Neural cell (in vitro differentiated cells): ENCODE results near the gene PADI2.

Experiments used
- SMC3 ChIP-seq: fragments of 450-650 bp; conservative IDR thresholded peaks from 2 replicates; pipeline ENCODE4 v1.6.1; 2014; ENCODE audit warnings: antibody characterized with exemption, mild to moderate bottlenecking, moderate library complexity; ENCODE audit not compliant: poor library complexity
- TF ChIP-seq, protein P1 (sequence below): fragments of 450-650 bp; IDR thresholded peaks from 2 replicates; pipeline ENCODE4 v1.5.1; 2014; ENCODE audit warnings: antibody characterized with exemption, mild to moderate bottlenecking, moderate library complexity; ENCODE audit not compliant: poor library complexity, severe bottlenecking

DNA sequence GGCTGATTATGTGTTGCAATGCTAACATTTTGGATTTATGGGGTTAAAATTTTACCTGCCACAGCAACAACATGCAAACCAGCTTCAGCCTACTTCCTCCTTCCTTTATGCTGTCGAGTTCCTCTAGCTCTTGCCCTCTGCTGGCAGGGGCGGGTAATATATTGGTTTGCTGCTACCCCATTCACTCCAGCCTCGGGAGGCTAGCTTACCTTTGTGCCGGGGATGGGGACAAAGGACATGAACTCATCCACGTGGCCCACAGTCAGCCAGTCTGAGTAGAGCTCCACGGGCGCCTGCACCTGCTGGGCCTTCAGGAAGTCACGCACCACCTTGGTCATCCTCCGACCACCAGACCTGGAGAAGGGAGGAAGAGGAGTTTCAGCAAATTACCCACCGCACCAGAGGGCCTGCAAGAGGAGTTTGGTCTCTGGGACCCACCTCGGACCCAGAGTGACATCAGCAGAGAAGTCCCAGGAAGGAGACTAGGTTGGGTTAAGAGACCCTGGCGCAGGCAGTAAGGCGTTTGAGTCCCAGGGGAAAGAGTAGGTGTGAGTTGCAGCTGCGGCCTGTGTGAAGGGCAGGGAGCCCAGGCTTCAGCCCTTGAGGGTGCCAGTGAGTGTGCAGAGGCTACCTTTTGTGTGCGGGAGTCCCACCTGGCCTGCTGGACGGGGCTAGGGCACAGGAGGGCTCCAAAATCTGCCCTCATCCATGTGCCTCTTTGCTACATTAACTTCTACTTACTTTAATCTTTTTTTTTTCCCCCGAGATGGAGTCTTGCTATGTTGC is 43.6 kb downstream of the PADI2 start:
- TF ChIP-seq SMC3, result peak; percentile 20
- TF ChIP-seq, protein P1, sequence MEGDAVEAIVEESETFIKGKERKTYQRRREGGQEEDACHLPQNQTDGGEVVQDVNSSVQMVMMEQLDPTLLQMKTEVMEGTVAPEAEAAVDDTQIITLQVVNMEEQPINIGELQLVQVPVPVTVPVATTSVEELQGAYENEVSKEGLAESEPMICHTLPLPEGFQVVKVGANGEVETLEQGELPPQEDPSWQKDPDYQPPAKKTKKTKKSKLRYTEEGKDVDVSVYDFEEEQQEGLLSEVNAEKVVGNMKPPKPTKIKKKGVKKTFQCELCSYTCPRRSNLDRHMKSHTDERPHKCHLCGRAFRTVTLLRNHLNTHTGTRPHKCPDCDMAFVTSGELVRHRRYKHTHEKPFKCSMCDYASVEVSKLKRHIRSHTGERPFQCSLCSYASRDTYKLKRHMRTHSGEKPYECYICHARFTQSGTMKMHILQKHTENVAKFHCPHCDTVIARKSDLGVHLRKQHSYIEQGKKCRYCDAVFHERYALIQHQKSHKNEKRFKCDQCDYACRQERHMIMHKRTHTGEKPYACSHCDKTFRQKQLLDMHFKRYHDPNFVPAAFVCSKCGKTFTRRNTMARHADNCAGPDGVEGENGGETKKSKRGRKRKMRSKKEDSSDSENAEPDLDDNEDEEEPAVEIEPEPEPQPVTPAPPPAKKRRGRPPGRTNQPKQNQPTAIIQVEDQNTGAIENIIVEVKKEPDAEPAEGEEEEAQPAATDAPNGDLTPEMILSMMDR, result peak; percentile 36
